Mesothelial cell of epicardium (in vitro differentiated cells): ENCODE results near the gene CLDN16. TPM values are rescaled to one million over a fixed set of nuclear protein-coding genes. Genes with fewer than 3 reads are reported as not detected.
A peak's percentile ranks its signal among the peaks of the same experiment; 100 is the strongest.

Source experiments
- DNase-seq, 2 experiments: peaks; one replicate each; pipeline ENCODE4 v3.0.0; 2021; ENCODE audit warnings: low spot score in 2 of 2; ENCODE audit not compliant: unreplicated experiment in 2 of 2
- H3K27ac Mint-ChIP-seq: 2 replicates; pipeline ENCODE4 v1.8.0; 2021; ENCODE audit warnings: mixed read lengths
- H3K27me3 Mint-ChIP-seq: 2 replicates; pipeline ENCODE4 v1.8.0; 2021; ENCODE audit warnings: low read depth, mixed read lengths
- H3K36me3 Mint-ChIP-seq: 2 replicates; pipeline ENCODE4 v1.8.0; 2021; ENCODE audit warnings: mixed read lengths
- H3K4me1 Mint-ChIP-seq: 2 replicates; pipeline ENCODE4 v1.8.0; 2021; ENCODE audit warnings: mixed read lengths
- H3K4me3 Mint-ChIP-seq: 2 replicates; pipeline ENCODE4 v1.8.0; 2021; ENCODE audit warnings: mild to moderate bottlenecking, moderate library complexity, mixed read lengths
- H3K9me3 Mint-ChIP-seq: 2 replicates; pipeline ENCODE4 v1.8.0; 2021; ENCODE audit warnings: mixed read lengths
- CTCF ChIP-seq: fragments of 200-600 bp; sonication (generic); IDR thresholded peaks from one replicate; pipeline ENCODE4 v1.5.0; 2021; ENCODE audit warnings: antibody characterized with exemption; ENCODE audit not compliant: unreplicated experiment
- total RNA-seq: library from RNA; stranded (reverse); gene quantifications from 3 replicates; pipeline ENCODE4 v1.2.1, GENCODE V29; 2021

The CLDN16 gene
- total RNA-seq, result 0.07 to 0.20 TPM (median 0.11 TPM) in 3 replicates

- no peaks in the 10 kb centered on the region for H3K36me3 Mint-ChIP-seq
- H3K4me1 Mint-ChIP-seq, result no peaks in the 10 kb centered on the region
- no peak for TF ChIP-seq CTCF
- H3K27ac Mint-ChIP-seq, result no peak within 1 kb of the TSS
- DNase-seq, result no peak
- no peak within 1 kb of the TSS for H3K4me3 Mint-ChIP-seq
- H3K27me3 Mint-ChIP-seq, result no peaks in the 10 kb centered on the region
- H3K9me3 Mint-ChIP-seq, result no peaks in the 10 kb centered on the region
Measured at GRCh38 chr3:190387578-190388213, at the start of gene CLDN16. Gene CLDN16, plus strand, starts transcription at chr3:190388163. Its CDS starts 167 bp downstream, at chr3:190388330.

GRCh38 chr3:190338717-190339116 lies 49.2 kb upstream of the CLDN16 start:
- Mint-ChIP-seq H3K4me3 (no peak overlapping the region), H3K36me3 (peaks cover 3% of the 10 kb centered on the region), H3K9me3 (peaks cover 23% of the 10 kb centered on the region), H3K27me3 (no peaks in the 10 kb centered on the region), H3K4me1 (no peaks in the 10 kb centered on the region), H3K27ac (no peak overlapping the region)
- no peak for TF ChIP-seq CTCF
- no peak for DNase-seq

- peaks cover 23% of the 10 kb centered on the region for H3K9me3 Mint-ChIP-seq
- DNase-seq, result no peak
- H3K4me1 Mint-ChIP-seq, result no peaks in the 10 kb centered on the region
- no peak overlapping the region for H3K27ac Mint-ChIP-seq
- no peak for TF ChIP-seq CTCF
- H3K27me3 Mint-ChIP-seq, result no peaks in the 10 kb centered on the region
- H3K4me3 Mint-ChIP-seq, result no peak overlapping the region
- peaks cover 3% of the 10 kb centered on the region for H3K36me3 Mint-ChIP-seq
Measured at GRCh38 chr3:190339130-190339529, 48.8 kb upstream of the CLDN16 start.

GRCh38 chr3:190340071-190340470 lies 47.9 kb upstream of the CLDN16 start:
- Mint-ChIP-seq H3K9me3 (peaks cover 23% of the 10 kb centered on the region), H3K36me3 (peaks cover 3% of the 10 kb centered on the region), H3K4me3 (no peak overlapping the region), H3K4me1 (peaks cover 6% of the 10 kb centered on the region), H3K27ac (no peak overlapping the region), H3K27me3 (no peaks in the 10 kb centered on the region)
- no peak for DNase-seq
- no peak for TF ChIP-seq CTCF

- H3K4me3 Mint-ChIP-seq, result no peak overlapping the region
- H3K36me3 Mint-ChIP-seq, result peaks cover 3% of the 10 kb centered on the region
- H3K27me3 Mint-ChIP-seq, result no peaks in the 10 kb centered on the region
- peaks cover 32% of the 10 kb centered on the region for H3K9me3 Mint-ChIP-seq
- TF ChIP-seq CTCF, result no peak
- peak overlapping the region; percentile 80 for H3K27ac Mint-ChIP-seq
- peaks cover 14% of the 10 kb centered on the region for H3K4me1 Mint-ChIP-seq
- no peak for DNase-seq
Measured at GRCh38 chr3:190345027-190345821, 42.7 kb upstream of the CLDN16 start.
